ENCODE measurements around the gene GRID1.

Gene GRID1

DNA sequence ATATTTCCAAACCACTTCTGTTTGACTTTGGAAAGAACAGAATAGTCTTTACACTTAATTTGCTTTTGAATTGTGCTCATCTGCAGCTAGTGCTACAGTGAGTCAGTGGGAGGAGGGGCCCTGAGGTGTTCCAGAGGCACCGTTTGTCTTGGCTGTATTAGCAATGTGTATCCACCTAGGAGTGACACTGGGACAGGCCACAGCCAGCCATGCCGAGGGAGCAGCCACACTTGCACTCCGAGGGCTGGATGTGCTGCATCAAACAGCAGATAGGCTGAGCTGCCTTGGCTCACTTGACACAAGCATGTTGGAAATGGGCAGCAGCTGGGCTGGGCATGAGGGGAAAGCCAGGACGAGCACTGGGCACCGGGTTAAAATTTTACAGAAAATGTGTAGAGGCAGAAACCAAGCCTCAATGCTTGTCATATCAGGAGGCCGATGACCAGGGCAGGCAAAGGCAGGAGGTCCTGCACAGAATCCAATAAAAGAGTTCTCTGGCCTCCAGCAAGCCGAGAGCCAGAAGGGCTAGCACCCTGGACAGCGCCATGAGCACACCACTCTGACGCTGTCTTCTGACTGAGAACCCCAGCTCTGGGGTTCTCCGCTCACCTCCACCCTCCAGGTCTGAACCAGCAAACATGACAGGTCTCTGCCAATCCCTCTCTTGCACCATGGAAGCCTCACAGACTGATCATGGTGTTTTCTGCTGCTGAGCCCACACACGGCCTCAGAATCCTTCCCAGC, 163.3 kb downstream of the GRID1 start:
- TF ChIP-seq, protein P1, sequence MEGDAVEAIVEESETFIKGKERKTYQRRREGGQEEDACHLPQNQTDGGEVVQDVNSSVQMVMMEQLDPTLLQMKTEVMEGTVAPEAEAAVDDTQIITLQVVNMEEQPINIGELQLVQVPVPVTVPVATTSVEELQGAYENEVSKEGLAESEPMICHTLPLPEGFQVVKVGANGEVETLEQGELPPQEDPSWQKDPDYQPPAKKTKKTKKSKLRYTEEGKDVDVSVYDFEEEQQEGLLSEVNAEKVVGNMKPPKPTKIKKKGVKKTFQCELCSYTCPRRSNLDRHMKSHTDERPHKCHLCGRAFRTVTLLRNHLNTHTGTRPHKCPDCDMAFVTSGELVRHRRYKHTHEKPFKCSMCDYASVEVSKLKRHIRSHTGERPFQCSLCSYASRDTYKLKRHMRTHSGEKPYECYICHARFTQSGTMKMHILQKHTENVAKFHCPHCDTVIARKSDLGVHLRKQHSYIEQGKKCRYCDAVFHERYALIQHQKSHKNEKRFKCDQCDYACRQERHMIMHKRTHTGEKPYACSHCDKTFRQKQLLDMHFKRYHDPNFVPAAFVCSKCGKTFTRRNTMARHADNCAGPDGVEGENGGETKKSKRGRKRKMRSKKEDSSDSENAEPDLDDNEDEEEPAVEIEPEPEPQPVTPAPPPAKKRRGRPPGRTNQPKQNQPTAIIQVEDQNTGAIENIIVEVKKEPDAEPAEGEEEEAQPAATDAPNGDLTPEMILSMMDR (IDR thresholded peaks at IDR 0.05; ENCODE audit: unreplicated experiment in 3 of 3): no peak
- Mint-ChIP-seq H3K27ac (no peak overlapping the region), H3K4me1 (no peaks in the 10 kb centered on the region), H3K27me3 (ENCODE audit: low read depth) (peaks cover 13% of the 10 kb centered on the region), H3K9me3 (peaks cover 6% of the 10 kb centered on the region), H3K4me3 (no peak overlapping the region), H3K36me3 (ENCODE audit: low read depth) (no peaks in the 10 kb centered on the region)

DNA sequence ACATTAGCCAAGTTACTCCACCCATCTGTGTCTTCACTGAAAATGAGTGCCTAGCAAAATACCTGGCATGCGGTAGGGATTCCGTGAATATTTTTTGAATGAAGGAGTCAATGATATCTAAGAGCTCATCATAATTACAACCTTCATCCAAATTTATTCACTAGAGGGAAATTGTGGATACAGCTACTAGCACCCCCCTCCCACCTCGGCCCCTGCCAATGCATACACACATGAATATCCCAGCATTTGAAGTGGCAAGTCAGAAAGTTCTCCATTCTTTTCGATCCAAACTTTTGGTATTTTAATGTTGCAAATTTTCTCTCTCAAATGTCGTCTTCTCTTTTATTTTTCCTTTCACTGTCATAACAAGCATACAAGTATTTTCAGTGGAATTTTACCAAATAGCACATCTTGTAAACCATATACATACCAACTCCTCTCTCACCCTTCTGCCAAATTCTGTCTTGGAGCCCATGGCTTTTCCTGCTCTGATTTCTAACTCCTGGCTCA, 164.3 kb downstream of the GRID1 start:
- H3K4me3 Mint-ChIP-seq: no peak overlapping the region
- TF ChIP-seq, protein P1 (IDR thresholded peaks at IDR 0.05; ENCODE audit: unreplicated experiment in 3 of 3): no peak
- peaks cover 6% of the 10 kb centered on the region for H3K9me3 Mint-ChIP-seq
- no peaks in the 10 kb centered on the region for H3K36me3 Mint-ChIP-seq (ENCODE audit: low read depth)
- H3K4me1 Mint-ChIP-seq: no peaks in the 10 kb centered on the region
- peaks cover 11% of the 10 kb centered on the region for H3K27me3 Mint-ChIP-seq (ENCODE audit: low read depth)
- H3K27ac Mint-ChIP-seq: no peak overlapping the region

DNA sequence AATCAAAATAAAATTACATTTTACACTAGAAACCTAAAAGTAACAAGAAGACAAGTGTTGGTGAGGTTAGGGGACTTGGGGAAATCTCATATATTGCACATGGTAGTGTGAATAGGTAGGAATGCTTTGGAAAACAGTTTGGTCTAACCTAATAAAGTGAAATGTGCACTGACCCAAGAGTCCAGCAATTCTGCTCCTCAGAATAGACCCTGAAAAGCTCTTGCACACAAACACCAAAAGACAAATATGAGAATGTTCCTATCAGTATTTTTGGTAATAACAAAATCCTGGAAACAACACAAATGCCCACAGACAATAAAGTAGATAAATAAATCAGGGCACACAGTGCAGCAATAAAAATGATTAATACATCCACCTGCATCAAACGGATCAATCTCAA, 165.7 kb downstream of the GRID1 start:
- H3K9me3 Mint-ChIP-seq: peaks cover 6% of the 10 kb centered on the region
- H3K4me1 Mint-ChIP-seq: no peaks in the 10 kb centered on the region
- no peak overlapping the region for H3K27ac Mint-ChIP-seq
- H3K4me3 Mint-ChIP-seq: no peak overlapping the region
- H3K27me3 Mint-ChIP-seq (ENCODE audit: low read depth): peaks cover 13% of the 10 kb centered on the region
- H3K36me3 Mint-ChIP-seq (ENCODE audit: low read depth): no peaks in the 10 kb centered on the region
- TF ChIP-seq, protein P1 (IDR thresholded peaks at IDR 0.05; ENCODE audit: unreplicated experiment in 3 of 3): no peak

DNA sequence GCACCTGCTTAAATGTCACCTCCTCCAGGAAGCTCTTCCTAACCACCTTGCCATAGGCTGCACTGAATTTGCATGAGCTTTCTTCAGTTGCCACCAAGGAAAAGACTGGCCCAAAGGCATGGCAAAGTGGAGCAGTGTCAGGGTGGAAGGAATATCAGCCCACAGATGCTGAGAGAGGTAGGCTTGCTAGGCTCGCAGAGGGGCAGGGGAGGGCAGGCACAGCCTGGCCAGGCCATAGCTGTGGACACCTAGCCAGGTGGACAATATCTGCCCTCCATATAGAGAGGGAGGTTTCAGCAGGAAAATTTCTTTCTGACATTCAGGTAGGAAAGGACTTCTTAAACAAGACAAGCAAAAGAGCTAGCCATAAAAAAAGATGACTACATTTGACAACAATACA, 166.3 kb downstream of the GRID1 start:
- peaks cover 6% of the 10 kb centered on the region for H3K9me3 Mint-ChIP-seq
- no peaks in the 10 kb centered on the region for H3K36me3 Mint-ChIP-seq (ENCODE audit: low read depth)
- no peak overlapping the region for H3K27ac Mint-ChIP-seq
- H3K27me3 Mint-ChIP-seq (ENCODE audit: low read depth): peaks cover 15% of the 10 kb centered on the region
- TF ChIP-seq, protein P1 (IDR thresholded peaks at IDR 0.05; ENCODE audit: unreplicated experiment in 3 of 3): no peak
- no peaks in the 10 kb centered on the region for H3K4me1 Mint-ChIP-seq
- H3K4me3 Mint-ChIP-seq: no peak overlapping the region

DNA sequence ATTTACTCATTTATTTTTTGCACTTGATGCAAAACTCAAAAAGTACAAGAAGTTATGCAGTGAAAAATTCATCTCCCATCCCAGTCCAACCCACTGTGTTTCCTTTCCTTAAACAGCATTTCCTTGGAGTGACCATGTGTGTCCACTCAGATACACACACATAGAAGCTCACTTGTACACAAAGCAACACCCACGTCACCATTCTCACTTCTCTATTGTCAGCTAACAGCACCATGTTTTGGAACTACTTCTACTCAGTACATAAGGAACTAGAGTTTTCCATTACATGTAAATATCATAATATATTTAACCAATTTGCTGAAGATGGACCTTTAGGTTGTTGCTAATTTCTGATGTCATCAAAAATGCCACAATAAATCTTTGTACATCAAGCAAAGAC, 167.6 kb downstream of the GRID1 start:
- Mint-ChIP-seq H3K27me3 (ENCODE audit: low read depth) (peaks cover 15% of the 10 kb centered on the region), H3K27ac (no peak overlapping the region), H3K36me3 (ENCODE audit: low read depth) (no peaks in the 10 kb centered on the region), H3K4me1 (no peaks in the 10 kb centered on the region), H3K9me3 (peaks cover 6% of the 10 kb centered on the region), H3K4me3 (no peak overlapping the region)
- TF ChIP-seq, protein P1 (IDR thresholded peaks at IDR 0.05; ENCODE audit: unreplicated experiment in 3 of 3): no peak

DNA sequence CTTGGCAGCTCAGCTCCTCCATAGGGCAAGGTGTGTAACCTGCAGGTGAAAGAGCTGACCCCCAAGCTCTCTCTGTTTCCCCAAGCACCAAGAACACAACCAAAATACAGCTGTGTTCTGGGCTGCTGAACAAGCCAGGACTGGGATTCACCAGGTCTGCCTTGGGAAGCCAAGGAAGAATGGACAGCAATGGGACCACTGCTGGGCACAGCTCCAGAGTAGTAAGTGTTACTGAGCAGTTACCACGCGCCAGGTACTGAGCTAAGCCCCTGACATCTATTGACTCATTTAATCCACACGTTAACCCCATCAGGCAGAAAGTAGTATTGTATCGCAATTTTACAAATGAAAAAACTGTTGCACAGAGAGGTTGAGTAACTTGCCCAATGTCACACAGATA, 168.3 kb downstream of the GRID1 start:
- H3K4me3 Mint-ChIP-seq: no peak overlapping the region
- H3K9me3 Mint-ChIP-seq: peaks cover 6% of the 10 kb centered on the region

More for the DNA sequence above, 168.3 kb downstream of the GRID1 start:
- peaks cover 10% of the 10 kb centered on the region for H3K27me3 Mint-ChIP-seq (ENCODE audit: low read depth)
- H3K27ac Mint-ChIP-seq: no peak overlapping the region
- TF ChIP-seq, protein P1 (IDR thresholded peaks at IDR 0.05; ENCODE audit: unreplicated experiment in 3 of 3): no peak
- no peaks in the 10 kb centered on the region for H3K36me3 Mint-ChIP-seq (ENCODE audit: low read depth)
- H3K4me1 Mint-ChIP-seq: no peaks in the 10 kb centered on the region

All from nephron (organoid).